Liver (tissue), 3 donors: Measurements from ENCODE around the gene CDCP1.

ENCODE experiments used
- CTCF ChIP-seq: fragments of 150-350 bp; IDR thresholded peaks from 2 replicates; pipeline ENCODE4 v1.5.1; 2017; ENCODE audit warnings: improper control_type of control experiment, low read depth, low read length; ENCODE audit not compliant: missing input control
- EGR1 ChIP-seq, 2 donors: IDR thresholded peaks; 2 replicates each; pipeline ENCODE4 v1.6.1; 2016 to 2018; ENCODE audit warnings: antibody characterized with exemption in 2 of 2, low read depth in 2 of 2
- FOXA1 ChIP-seq: IDR thresholded peaks from 2 replicates; pipeline ENCODE4 v1.6.1; 2016; ENCODE audit warnings: antibody characterized with exemption
- REST ChIP-seq: IDR thresholded peaks from 2 replicates; pipeline ENCODE4 v1.6.1; 2016; ENCODE audit warnings: antibody characterized with exemption, mild to moderate bottlenecking
- SP1 ChIP-seq: IDR thresholded peaks from 2 replicates; pipeline ENCODE4 v1.6.1; 2018; ENCODE audit warnings: antibody characterized with exemption, mild to moderate bottlenecking
- ZBTB33 ChIP-seq: IDR thresholded peaks from 2 replicates; pipeline ENCODE4 v1.6.1; 2016; ENCODE audit warnings: antibody characterized with exemption
- TF ChIP-seq, protein P1 (sequence below): IDR thresholded peaks from 2 replicates; pipeline ENCODE4 v1.6.1; 2016; ENCODE audit warnings: antibody characterized with exemption
- donor health status: healthy.
- donor health status: healthy.

DNA sequence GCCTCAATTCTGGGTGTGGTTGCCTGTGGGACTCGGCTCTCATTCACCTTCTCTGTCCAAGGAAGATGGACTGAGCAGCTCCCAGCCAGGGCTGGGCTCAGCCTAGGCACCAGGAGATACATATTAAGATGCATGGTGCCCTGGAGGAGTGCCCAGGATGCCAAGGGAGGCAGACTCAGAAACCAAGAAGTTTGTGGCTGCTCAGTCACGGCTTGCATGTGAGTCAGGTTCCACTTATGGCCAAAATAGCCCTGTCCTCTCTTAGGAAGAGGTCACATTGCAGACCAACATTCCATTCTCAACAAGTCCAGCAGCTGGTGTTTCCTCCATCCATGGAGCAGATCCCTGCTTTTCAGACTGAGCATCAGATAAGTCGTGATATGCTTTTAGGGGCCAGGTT is 21.8 kb downstream of the CDCP1 start:
- TF ChIP-seq CTCF = no peak
- TF ChIP-seq, protein P1, sequence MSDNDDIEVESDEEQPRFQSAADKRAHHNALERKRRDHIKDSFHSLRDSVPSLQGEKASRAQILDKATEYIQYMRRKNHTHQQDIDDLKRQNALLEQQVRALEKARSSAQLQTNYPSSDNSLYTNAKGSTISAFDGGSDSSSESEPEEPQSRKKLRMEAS = no peak
- no peak for TF ChIP-seq ZBTB33
- no peak for TF ChIP-seq FOXA1
- TF ChIP-seq REST = no peak
- no peak for TF ChIP-seq EGR1 (IDR thresholded peaks at IDR 0.05; ENCODE audit: low read depth in 2 of 2)
- no peak for TF ChIP-seq SP1
